Measurements from ENCODE around the gene TEC. TPM values are rescaled to one million over a fixed set of nuclear protein-coding genes. Genes with fewer than 3 reads are reported as not detected.

Gene TEC
- total and polyA plus RNA-seq, 10 donors = 1.9 to 15.3 (median 7.2) TPM

GRCh38 chr4:48216563-48216962, 53.1 kb downstream of the TEC start:
- peaks cover 0 to 25% (median 7%) of the 10 kb centered on the region in 6 donors for H3K4me1 ChIP-seq
- H3K27ac ChIP-seq = no peak overlapping the region
- WGBS, 5 donors = 90 to 100% (median 94%) methylated on average over 1 of the region's 1 CpG
- H3K27me3 ChIP-seq (replicated peaks in 1 of 7) = no peaks in the 10 kb centered on the region
- DNase-seq = no peak
- intact Hi-C loops (cut with DNase I; ENCODE audit: low total_unique reads) = no loop called here
- no peak overlapping the region for H3K4me3 ChIP-seq
- no peaks in the 10 kb centered on the region for H3K9me3 ChIP-seq
- no peaks in the 10 kb centered on the region for H3K36me3 ChIP-seq
- TF ChIP-seq POLR2A (IDR thresholded peaks at IDR 0.05) = no peak
- TF ChIP-seq CTCF (IDR thresholded peaks at IDR 0.05 in 8 of 11, conservative IDR thresholded peaks at IDR 0.05 in 3 of 11) = no peak

- Histone ChIP-seq H3K4me1 (peaks cover 0 to 31% (median 9%) of the 10 kb centered on the region in 6 donors), H3K36me3 (no peaks in the 10 kb centered on the region), H3K27me3 (replicated peaks in 1 of 7) (no peaks in the 10 kb centered on the region), H3K9me3 (no peaks in the 10 kb centered on the region), H3K4me3 (no peak overlapping the region), H3K27ac (no peak overlapping the region)
- 77 to 100% (median 96%) methylated on average over 1 of the region's 1 CpG for WGBS, 5 donors
- intact Hi-C loops (cut with DNase I; ENCODE audit: low total_unique reads) = no loop called here
- TF ChIP-seq POLR2A (IDR thresholded peaks at IDR 0.05) = no peak
- TF ChIP-seq POLR2AphosphoS5 (IDR thresholded peaks at IDR 0.05) = no peak
- TF ChIP-seq CTCF (IDR thresholded peaks at IDR 0.05 in 8 of 11, conservative IDR thresholded peaks at IDR 0.05 in 3 of 11) = no peak
- no peak for DNase-seq
These were observed 53.7 kb downstream of the TEC start for GRCh38 chr4:48215977-48216376.

- no peaks in the 10 kb centered on the region for H3K36me3 ChIP-seq
- peak overlapping the region in 4 of 8 donors; percentile 36 to 57 (median 50) for H3K27ac ChIP-seq
- peak overlapping the region in 1 of 8 donors; percentile 33 for H3K4me3 ChIP-seq
- intact Hi-C loops (cut with DNase I; ENCODE audit: low total_unique reads) = no loop called here
- no peak for DNase-seq
- no peak for TF ChIP-seq CTCF (IDR thresholded peaks at IDR 0.05 in 8 of 11, conservative IDR thresholded peaks at IDR 0.05 in 3 of 11)
- no peak for TF ChIP-seq POLR2AphosphoS5 (IDR thresholded peaks at IDR 0.05)
- no peak for TF ChIP-seq POLR2A (IDR thresholded peaks at IDR 0.05)
- WGBS, 5 donors = 19 to 33% (median 26%) methylated on average over 6 of the region's 6 CpGs
- H3K9me3 ChIP-seq = no peaks in the 10 kb centered on the region
- H3K27me3 ChIP-seq (replicated peaks in 1 of 7) = no peaks in the 10 kb centered on the region
- peaks cover 0 to 37% (median 9%) of the 10 kb centered on the region in 6 donors for H3K4me1 ChIP-seq
These were observed 57.5 kb downstream of the TEC start for GRCh38 chr4:48212165-48212564.

DNA sequence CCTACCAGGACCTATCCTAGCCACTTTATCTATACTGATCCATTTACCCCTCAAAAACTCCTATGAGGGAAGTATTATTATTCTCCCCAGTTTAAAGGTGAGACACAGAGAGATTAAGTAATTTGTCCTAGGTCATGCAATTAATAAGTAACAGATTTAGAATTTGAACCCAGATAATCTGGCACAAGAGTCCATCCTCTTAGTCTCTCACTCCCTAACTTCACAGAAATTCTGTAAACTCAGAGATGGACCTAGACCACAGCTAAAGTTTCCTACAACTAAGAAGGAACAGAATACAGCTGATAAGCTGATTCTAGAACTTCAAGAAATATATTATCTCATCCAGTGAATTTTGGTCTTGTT, 58.7 kb downstream of the TEC start:
- no peaks in the 10 kb centered on the region for H3K36me3 ChIP-seq
- no peak for DNase-seq
- H3K27me3 ChIP-seq (replicated peaks in 1 of 7) = no peaks in the 10 kb centered on the region
- H3K9me3 ChIP-seq = no peaks in the 10 kb centered on the region
- H3K4me3 ChIP-seq = no peak overlapping the region
- TF ChIP-seq POLR2AphosphoS5 (IDR thresholded peaks at IDR 0.05) (no peak), CTCF (IDR thresholded peaks at IDR 0.05 in 8 of 11, conservative IDR thresholded peaks at IDR 0.05 in 3 of 11) (no peak), POLR2A (IDR thresholded peaks at IDR 0.05) (no peak)
- H3K4me1 ChIP-seq = peaks cover 0 to 37% (median 9%) of the 10 kb centered on the region in 6 donors
- intact Hi-C loops (cut with DNase I; ENCODE audit: low total_unique reads) = no loop called here
- no peak overlapping the region for H3K27ac ChIP-seq

Measured in spleen (tissue), 11 donors.